H4 (cell line): ENCODE measurements around the gene LRRC10B. TPM values are rescaled to one million over a fixed set of nuclear protein-coding genes. Genes with fewer than 3 reads are reported as not detected.
A peak's percentile ranks its signal among the peaks of the same experiment; 100 is the strongest.

Experiments used
- DNase-seq: peaks from one replicate; pipeline ENCODE4 v3.0.0-alpha.2; 2015; ENCODE audit warnings: low spot score
- total RNA-seq: library from RNA; depleted of rRNA; stranded (reverse); fragments of >200 nt; shearing (Covaris generic); gene quantifications from 2 replicates; pipeline ENCODE4 v1.2.3, GENCODE V29; 2014; rRNA removed

LRRC10B gene
- total RNA-seq, 1 experiment from 2014 or later = not detected

DNA sequence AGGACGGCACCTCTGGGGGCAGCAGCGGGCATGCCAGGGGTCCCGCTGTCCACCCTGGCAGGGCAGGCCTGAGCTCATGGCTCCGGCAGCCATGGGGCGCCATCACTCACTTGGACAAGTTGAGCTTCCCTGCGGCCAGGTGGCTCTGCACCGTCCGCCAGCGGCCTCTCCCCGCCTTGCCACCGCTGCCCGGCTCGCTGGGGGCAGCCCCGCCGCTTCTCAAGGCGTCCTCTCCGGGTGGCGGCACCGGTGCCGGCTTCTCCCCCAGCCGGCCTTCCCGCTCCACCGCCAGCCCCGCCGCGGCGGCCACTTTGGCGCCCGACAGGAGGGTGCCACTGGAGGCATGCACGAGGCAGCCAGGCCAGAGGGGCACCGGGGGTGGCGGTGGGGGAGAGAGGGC, 37.4 kb downstream of the LRRC10B start:
- no peak for DNase-seq

DNA sequence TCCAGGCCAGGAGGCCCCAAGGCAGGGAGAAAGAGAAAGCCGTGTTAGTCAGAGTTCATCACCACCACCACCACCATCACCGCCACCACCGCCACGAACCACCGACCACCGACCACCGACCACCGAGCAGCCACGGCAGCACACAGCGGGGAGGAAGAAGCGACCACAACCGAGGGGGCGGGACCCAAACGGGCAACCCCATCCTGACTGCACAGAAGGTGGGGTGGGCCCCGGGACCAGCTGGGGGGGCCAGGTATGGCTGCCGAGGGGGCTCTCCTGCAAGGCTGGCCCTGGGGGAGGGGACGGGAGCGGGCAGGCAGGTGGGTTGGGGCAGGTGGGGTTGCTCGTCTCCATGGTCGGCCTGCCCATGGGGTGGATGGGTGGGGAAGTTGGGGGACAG, 38.1 kb downstream of the LRRC10B start:
- no peak for DNase-seq

DNA sequence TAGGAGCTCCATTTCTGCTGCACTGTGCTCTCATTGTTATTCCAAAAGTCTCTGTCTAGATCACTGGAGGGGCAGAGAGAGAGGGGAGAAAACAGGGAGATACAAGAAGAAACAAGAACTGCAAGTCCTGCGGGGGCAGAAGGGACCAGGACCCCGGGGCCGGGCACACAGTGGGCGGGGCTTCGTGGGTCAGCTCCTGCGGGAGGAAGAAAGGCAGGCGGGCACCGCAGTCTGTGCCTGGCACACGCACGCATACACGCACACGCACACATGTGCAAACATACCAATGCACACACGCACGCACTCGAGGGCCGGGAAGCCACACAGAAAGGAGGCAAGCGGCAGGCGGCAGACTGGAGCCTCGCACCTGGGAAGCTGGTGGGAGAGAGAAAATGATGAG, 38.7 kb downstream of the LRRC10B start:
- no peak for DNase-seq

DNA sequence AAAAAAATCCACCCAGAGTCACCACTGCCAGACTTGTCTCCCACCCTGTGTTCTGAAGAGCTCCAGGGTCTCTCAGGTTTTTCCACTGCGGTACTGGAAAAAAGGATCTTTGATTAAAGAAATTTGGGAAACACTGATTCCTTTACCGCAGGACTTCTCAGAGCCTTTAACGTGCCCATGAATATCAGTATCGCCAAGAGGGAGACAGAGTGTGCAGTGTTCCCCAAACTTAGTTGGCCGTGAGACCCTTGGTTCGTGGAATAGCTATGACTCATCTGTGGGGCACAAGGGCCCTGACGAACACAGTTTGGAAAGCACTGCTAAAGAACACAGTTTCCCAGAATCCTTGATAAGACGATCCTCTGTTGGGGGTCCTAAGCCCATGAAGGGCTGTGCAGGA, 40.6 kb downstream of the LRRC10B start:
- DNase-seq = no peak

DNA sequence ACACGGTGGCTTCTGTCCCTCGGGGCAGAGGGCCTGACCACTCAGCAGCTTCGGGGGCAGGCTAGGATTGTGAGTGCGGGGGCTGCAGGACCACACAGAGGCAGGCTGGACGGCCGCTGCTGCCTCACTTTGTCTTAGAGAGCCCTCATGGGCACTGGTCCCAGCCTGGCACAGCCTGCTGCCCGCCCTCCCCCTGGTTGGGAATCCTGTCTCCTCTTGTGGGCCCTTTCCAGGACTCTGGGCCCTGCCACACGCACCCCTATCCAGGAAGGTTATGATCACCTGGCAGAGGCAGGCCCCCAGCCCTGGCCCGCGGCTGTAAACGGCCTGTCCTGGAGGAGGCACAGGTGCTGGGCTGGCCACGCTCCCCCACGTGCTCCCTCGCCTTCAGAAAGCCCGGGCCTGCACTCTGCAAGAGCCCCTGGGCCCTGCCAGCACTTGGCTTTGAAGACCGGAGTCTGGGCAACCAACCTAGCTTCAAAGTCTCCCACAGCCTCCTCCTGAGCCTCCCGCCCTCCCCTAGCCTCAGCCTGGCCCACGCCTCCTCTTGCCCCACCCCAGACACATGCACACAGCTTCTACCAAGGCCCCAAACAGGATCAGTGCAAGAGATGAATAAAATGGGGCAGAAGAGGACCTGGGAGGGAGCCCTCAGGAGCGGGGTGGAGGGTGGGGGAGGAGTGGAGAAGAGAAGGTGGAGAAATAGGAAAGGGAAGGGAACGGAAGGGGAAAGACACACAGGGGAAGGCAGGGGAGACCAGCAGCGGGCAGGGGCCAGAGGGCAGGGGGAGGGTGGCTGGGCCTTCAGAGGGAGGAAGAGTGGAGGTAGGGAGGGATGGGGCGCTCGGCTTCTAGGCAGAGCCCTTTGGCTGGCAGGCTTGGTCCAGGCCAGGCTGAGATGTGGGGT, 41.4 kb downstream of the LRRC10B start:
- no peak for DNase-seq

DNA sequence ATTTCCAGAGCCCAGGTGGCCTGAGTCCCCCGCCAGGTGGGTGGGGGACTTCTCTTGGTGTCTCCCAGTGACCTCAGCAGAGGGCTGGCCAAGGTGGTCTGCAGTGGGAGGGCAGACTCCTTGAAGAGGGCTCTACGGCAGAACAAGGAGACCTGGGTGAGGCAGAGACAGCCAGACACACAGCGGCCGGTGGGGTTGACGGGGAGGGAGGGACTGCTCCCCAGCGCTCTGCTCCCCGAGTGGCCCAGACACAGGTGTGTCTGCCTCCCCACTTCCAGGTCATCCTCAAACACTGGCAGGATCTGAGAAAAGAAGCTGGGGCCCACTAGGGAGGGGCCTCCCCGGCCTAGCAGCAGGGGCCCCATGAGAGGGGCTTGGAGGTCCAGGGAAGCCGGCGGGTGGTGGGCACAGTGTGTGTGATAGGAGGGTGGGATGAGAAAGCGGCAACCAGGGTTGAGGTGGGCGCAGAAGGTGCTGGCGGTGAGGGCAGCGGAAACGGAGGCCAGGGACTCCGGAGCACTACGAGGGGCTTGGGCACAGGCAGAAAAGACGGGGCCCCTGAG, 42.2 kb downstream of the LRRC10B start:
- no peak for DNase-seq

DNA sequence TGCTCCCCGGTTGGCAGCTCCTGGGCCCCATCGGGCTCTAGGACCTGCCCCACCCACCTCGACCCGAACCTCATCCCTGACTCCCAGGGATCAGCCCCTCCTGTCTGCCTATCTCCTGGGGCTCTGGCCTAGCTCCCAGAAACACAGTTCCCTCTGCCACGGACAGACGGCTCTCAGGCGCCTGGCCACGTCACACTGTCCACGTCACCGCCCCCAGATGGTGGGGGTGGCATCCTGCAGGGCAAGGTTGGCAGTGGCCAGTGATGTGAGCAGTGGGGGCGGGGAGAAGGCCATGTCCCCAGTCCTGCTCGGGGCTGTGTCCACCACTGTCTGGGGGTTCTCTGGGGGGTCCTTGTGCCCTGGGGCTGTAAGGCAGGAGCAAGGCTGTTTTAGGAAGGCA, 43.1 kb downstream of the LRRC10B start:
- DNase-seq = peak; percentile 86

DNA sequence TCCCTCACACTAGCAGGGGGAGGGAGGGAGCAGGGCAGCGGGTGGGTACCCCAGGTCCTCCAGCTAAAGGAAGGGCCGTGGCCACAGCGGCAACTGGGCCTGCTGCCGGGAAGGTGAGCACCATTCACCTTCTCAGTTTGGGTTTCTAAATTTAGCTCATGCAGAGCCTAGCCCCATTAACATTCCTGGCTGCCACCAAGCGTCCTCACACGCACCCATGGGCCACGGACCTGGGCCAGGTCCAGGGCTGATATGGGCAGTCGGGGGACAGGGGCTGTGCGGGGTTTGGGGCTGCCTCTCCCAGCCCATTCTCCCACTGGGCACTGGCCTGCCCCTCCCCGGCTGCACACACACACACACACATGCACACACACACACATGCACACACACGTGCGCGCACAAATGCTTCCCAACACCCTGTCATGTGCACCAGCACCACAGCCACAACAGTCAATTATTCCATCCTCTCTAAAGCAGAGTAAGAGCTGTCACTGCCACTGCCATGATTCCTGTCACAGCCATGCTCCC, 43.6 kb downstream of the LRRC10B start:
- DNase-seq = no peak

DNA sequence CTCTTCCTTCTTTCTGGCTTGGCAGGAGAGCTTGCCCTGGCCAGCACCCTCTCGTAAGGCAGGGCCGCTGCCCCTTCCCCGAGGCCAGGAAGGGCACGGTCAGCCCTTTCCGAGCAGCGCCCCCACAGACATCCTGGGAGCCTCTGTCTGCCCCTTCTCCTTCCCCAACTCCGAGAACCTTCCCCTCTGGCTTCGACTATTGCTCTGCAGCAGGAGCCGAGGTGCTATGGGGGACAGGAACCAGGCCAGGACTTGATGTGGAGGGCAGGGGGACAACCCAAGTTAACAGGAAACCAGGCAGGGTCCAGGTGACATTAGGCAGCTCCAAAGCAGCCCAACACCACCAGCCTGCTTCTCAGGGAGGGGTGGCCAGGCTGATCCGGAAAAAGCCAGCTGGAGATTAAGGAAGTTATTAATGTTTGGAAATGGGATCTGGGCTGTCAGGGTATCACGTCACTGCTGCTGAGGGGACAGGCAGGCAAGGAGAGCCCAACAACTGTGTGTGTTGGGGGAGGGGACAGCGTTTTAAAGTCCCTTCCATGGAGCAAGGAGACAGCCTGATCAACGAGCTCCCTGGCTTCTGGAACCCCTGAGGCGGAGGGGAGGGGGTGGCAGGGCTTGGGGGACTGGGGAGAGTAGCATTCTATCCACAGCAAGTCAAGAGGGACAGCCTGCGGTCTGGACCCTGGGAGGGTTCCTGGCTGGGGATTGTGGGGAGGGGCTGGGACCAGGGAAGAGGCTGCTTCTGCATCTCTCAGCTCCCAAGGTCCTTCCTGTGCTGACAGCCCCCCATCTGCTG, 45.0 kb downstream of the LRRC10B start:
- peak; percentile 31 for DNase-seq

DNA sequence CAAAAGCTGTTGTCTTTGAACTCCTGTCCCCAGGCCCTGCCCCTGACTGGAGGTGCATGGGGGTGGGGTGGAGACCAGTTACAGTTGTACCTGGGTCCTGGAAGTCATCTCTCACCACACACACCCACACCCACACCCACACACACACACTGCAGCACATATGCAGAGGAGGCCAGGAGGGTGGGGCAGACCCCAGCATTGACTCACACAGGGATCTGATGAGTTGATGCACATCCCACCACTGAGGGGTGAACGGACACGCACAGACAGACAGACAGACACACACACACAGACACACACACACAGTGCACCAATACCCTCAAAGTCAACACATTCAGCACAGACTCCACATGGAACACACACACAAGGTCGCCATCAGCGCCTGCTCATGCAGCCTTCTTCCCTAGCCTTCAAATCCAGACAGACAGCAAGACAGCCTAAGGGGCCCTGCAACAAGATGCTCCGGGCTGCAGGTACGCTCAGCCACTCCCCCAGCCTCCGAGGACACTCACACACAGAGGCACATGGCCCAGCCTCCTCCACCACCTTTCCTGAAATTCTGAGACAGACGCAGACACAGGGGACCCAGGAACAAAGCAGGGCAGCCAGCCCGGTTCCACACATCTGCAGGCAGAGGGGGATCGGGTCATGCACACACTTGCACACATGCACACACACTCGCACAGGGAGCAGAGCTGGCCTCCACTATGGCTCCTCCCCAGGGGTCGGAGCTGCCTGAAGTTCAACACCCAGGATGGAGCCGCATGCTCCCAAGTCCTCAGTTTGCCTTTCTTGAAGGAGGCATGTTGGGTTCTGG, 45.8 kb downstream of the LRRC10B start:
- DNase-seq = no peak

DNA sequence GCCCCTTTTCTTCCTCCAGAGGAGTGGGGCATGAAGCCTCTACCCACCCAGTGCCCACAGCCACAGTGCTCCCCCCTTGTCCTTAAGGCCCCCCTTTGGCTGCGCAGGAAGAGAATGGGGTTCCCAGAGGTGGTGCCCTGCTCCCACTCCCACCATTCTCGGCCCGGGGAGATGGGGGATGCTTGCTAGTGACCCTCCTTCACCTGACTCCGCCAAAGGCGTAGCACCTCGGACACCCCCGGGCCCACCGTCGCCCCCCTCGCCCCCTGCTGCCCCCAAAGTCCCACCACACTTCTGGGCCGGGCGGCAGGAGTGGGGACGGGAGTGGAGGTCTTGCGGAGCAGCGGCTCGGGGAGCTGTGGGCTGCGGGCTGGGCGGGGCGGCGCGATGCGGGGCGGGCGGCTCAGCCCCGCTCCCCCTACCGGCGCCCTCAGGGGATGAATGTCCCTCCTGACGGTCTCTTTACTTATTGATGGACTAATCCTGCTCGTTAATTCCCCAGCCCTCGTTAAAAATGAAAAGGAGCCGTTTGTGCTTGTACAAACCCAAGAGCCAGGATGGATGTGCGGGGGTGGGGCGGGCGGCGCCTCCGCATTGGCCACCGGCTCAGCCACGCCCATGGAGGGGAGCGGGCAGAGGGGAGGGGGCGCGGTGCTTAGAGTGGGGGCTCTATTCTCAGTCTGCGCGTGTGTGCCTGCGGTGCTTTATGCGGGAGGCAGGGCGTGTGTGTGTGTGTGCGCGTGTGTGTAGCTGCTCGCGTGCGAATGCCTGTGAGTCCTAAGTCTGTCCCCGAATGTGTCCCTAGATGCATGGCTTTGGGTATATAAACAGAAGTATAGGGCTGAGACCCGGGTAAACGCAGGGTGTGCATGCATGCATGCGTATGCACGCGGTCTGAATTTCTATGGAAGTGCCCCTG, 46.8 kb downstream of the LRRC10B start:
- DNase-seq = no peak

DNA sequence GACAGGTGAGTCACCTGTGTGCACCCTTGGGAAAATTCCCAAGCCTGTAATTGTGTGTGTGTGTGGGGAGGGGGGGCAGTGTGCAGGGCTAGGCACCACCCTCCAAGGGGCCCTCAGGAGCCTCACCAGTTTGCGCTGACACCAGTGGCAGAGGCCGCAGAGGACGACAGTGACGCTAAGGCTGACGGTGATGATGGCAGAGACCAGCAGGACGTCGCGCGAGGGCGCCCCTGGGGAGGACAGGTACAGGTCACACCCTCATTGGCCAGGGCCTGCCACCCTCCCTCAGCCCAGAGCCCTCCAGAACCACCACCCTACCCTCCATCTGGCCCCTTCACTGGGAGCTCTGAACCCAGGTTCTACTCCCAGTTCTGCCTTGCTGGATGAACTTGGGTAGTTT, 47.4 kb downstream of the LRRC10B start:
- DNase-seq = no peak

DNA sequence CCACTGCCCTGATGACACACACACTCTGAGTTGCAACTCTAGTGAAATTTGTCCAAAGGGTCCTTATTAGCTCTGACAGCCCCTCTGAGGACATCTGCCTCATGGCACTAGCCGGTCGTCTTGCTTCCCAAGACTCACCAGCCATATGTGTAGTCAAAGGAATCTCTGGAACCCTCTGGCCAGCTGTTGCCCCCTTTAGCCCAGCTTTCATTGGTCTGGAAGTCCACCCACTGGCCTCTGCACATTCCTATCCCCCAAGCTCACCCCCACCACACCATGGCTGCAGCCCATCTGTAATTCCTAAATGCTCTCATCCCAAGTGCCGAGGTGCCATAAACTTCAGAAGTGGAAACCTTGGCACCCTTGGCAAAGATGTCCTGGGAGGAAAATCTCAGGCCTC, 48.1 kb downstream of the LRRC10B start:
- DNase-seq = no peak

Other genes starting within 250 kb of the LRRC10B start
- 0.35 TPM in 1 of 2 replicates, not detected in the other for gene VWCE, start 213.4 kb upstream of the LRRC10B start, total RNA-seq
- 119 and 145 TPM in 2 replicates for gene DDB1, start 175.6 kb upstream of the LRRC10B start, total RNA-seq
- 15.1 and 17.0 TPM in 2 replicates for gene TKFC, start 175.5 kb upstream of the LRRC10B start, total RNA-seq
- 29.0 and 41.8 TPM in 2 replicates for gene CYB561A3, start 146.9 kb upstream of the LRRC10B start, total RNA-seq
- 48.5 and 62.5 TPM in 2 replicates for gene TMEM138, start 146.4 kb upstream of the LRRC10B start, total RNA-seq
- 0.08 TPM in 1 of 2 replicates, not detected in the other for gene TMEM216, start 116.2 kb upstream of the LRRC10B start, total RNA-seq
- gene CPSF7, start 78.8 kb upstream of the LRRC10B start, total RNA-seq = 21.0 and 31.8 TPM in 2 replicates
- 56.5 and 67.8 TPM in 2 replicates for gene SDHAF2, start 78.6 kb upstream of the LRRC10B start, total RNA-seq
- gene SYT7, start 72.3 kb downstream of the LRRC10B start, total RNA-seq = 1.9 and 10.8 TPM in 2 replicates
- gene DAGLA, start 171.6 kb downstream of the LRRC10B start, total RNA-seq = 0.68 and 0.83 TPM in 2 replicates
- 1.0 and 1.2 TPM in 2 replicates for gene MYRF, start 243.9 kb downstream of the LRRC10B start, total RNA-seq